ENCODE results near the gene GNAT3. TPM values are rescaled to one million over a fixed set of nuclear protein-coding genes. Genes with fewer than 3 reads are reported as not detected.

The GNAT3 gene
- total RNA-seq (not detected), polyA plus RNA-seq (not detected)
- long read RNA-seq, donor 1: 0 reads
- long read RNA-seq, donor 2: 0 reads
- long read RNA-seq, donor 3: 0 reads
- long read RNA-seq, donor 4: 0 reads

GRCh38 chr7:80511964-80512363 lies at the start of gene GNAT3:
Gene GNAT3 (minus strand): TSS chr7:80512064. CDS start chr7:80511926, 138 bp downstream.
- 96% methylated on average over 3 of the region's 3 CpGs for WGBS
- ATAC-seq: no peak
- H3K9me3 ChIP-seq (ENCODE audit: control insufficient read depth, low read length): no peaks in the 10 kb centered on the region
- no peak within 1 kb of the TSS for H3K27ac ChIP-seq (ENCODE audit: low read length)
- no peak for DNase-seq
- H3K4me3 ChIP-seq (ENCODE audit: low read length): no peak within 1 kb of the TSS
- H3K4me1 ChIP-seq (ENCODE audit: control insufficient read depth, insufficient read depth, low read length): no peaks in the 10 kb centered on the region
- no peaks in the 10 kb centered on the region for H3K27me3 ChIP-seq (ENCODE audit: control insufficient read depth, insufficient read depth)
- intact Hi-C loops (cut with DNase I): no loop called here

- no peak for DNase-seq
- H3K27me3 ChIP-seq (ENCODE audit: control insufficient read depth, insufficient read depth): no peaks in the 10 kb centered on the region
- H3K9me3 ChIP-seq (ENCODE audit: control insufficient read depth, low read length): no peaks in the 10 kb centered on the region
- WGBS: 79% methylated on average over 3 of the region's 3 CpGs
- H3K27ac ChIP-seq (ENCODE audit: low read length): no peak overlapping the region
- no peaks in the 10 kb centered on the region for H3K4me1 ChIP-seq (ENCODE audit: control insufficient read depth, insufficient read depth, low read length)
- no peak overlapping the region for H3K4me3 ChIP-seq (ENCODE audit: low read length)
- intact Hi-C loops (cut with DNase I): no loop called here
- no peak for ATAC-seq
Measured at GRCh38 chr7:80558116-80558515, 46.3 kb upstream of the GNAT3 start.

GRCh38 chr7:80552031-80552694 lies 40.3 kb upstream of the GNAT3 start:
- 69% methylated on average over 1 of the region's 1 CpG for WGBS
- Histone ChIP-seq H3K27me3 (ENCODE audit: control insufficient read depth, insufficient read depth) (no peaks in the 10 kb centered on the region), H3K27ac (ENCODE audit: low read length) (no peak overlapping the region), H3K4me3 (ENCODE audit: low read length) (no peak overlapping the region), H3K4me1 (ENCODE audit: control insufficient read depth, insufficient read depth, low read length) (peaks cover 1% of the 10 kb centered on the region), H3K9me3 (ENCODE audit: control insufficient read depth, low read length) (no peaks in the 10 kb centered on the region)
- ATAC-seq (no peak), DNase-seq (no peak)
- intact Hi-C loops (cut with DNase I): no loop called here

- 93% methylated on average over 2 of the region's 2 CpGs for WGBS
- DNase-seq: no peak
- no peak for ATAC-seq
- intact Hi-C loops (cut with DNase I): no loop called here
- H3K27me3 ChIP-seq (ENCODE audit: control insufficient read depth, insufficient read depth): no peaks in the 10 kb centered on the region
- H3K4me3 ChIP-seq (ENCODE audit: low read length): no peak overlapping the region
- no peaks in the 10 kb centered on the region for H3K9me3 ChIP-seq (ENCODE audit: control insufficient read depth, low read length)
- H3K27ac ChIP-seq (ENCODE audit: low read length): no peak overlapping the region
- H3K4me1 ChIP-seq (ENCODE audit: control insufficient read depth, insufficient read depth, low read length): peaks cover 1% of the 10 kb centered on the region
Measured at GRCh38 chr7:80550005-80550404, 38.1 kb upstream of the GNAT3 start.

- no peak overlapping the region for H3K27ac ChIP-seq (ENCODE audit: low read length)
- peaks cover 1% of the 10 kb centered on the region for H3K4me1 ChIP-seq (ENCODE audit: control insufficient read depth, insufficient read depth, low read length)
- H3K27me3 ChIP-seq (ENCODE audit: control insufficient read depth, insufficient read depth): no peaks in the 10 kb centered on the region
- peak; percentile 52 to 88 for ATAC-seq
- no peak for DNase-seq
- intact Hi-C loops (cut with DNase I): no loop called here
- no peak overlapping the region for H3K4me3 ChIP-seq (ENCODE audit: low read length)
- no peaks in the 10 kb centered on the region for H3K9me3 ChIP-seq (ENCODE audit: control insufficient read depth, low read length)
Measured at GRCh38 chr7:80548840-80549530, 37.1 kb upstream of the GNAT3 start.

- no peaks in the 10 kb centered on the region for H3K27me3 ChIP-seq (ENCODE audit: control insufficient read depth, insufficient read depth)
- WGBS: 42% methylated on average over 1 of the region's 1 CpG
- no peak overlapping the region for H3K4me3 ChIP-seq (ENCODE audit: low read length)
- intact Hi-C loops (cut with DNase I): no loop called here
- DNase-seq (no peak), ATAC-seq (no peak)
- H3K9me3 ChIP-seq (ENCODE audit: control insufficient read depth, low read length): peaks cover 2% of the 10 kb centered on the region
- H3K27ac ChIP-seq (ENCODE audit: low read length): no peak overlapping the region
- H3K4me1 ChIP-seq (ENCODE audit: control insufficient read depth, insufficient read depth, low read length): no peaks in the 10 kb centered on the region
Measured at GRCh38 chr7:80542398-80542797, 30.5 kb upstream of the GNAT3 start.

- Histone ChIP-seq H3K27ac (ENCODE audit: low read length) (no peak overlapping the region), H3K4me1 (ENCODE audit: control insufficient read depth, insufficient read depth, low read length) (no peaks in the 10 kb centered on the region), H3K9me3 (ENCODE audit: control insufficient read depth, low read length) (peaks cover 2% of the 10 kb centered on the region), H3K4me3 (ENCODE audit: low read length) (no peak overlapping the region), H3K27me3 (ENCODE audit: control insufficient read depth, insufficient read depth) (no peaks in the 10 kb centered on the region)
- intact Hi-C loops (cut with DNase I): no loop called here
- ATAC-seq: no peak
- no peak for DNase-seq
- 55% methylated on average over 3 of the region's 3 CpGs for WGBS
Measured at GRCh38 chr7:80540836-80541235, 29.0 kb upstream of the GNAT3 start.

- Histone ChIP-seq H3K4me3 (ENCODE audit: low read length) (no peak overlapping the region), H3K9me3 (ENCODE audit: control insufficient read depth, low read length) (no peaks in the 10 kb centered on the region), H3K27me3 (ENCODE audit: control insufficient read depth, insufficient read depth) (no peaks in the 10 kb centered on the region), H3K27ac (ENCODE audit: low read length) (no peak overlapping the region), H3K4me1 (ENCODE audit: control insufficient read depth, insufficient read depth, low read length) (no peaks in the 10 kb centered on the region)
- ATAC-seq (no peak), DNase-seq (no peak)
- intact Hi-C loops (cut with DNase I): no loop called here
- WGBS: 98% methylated on average over 2 of the region's 2 CpGs
Measured at GRCh38 chr7:80537091-80537490, 25.2 kb upstream of the GNAT3 start.

- no peak for DNase-seq
- Histone ChIP-seq H3K9me3 (ENCODE audit: control insufficient read depth, low read length) (no peaks in the 10 kb centered on the region), H3K27ac (ENCODE audit: low read length) (no peak overlapping the region), H3K4me3 (ENCODE audit: low read length) (no peak overlapping the region), H3K4me1 (ENCODE audit: control insufficient read depth, insufficient read depth, low read length) (no peaks in the 10 kb centered on the region), H3K27me3 (ENCODE audit: control insufficient read depth, insufficient read depth) (no peaks in the 10 kb centered on the region)
- no peak for ATAC-seq
- 85% methylated on average over 2 of the region's 2 CpGs for WGBS
- intact Hi-C loops (cut with DNase I): no loop called here
Measured at GRCh38 chr7:80536426-80536825, 24.6 kb upstream of the GNAT3 start.

GRCh38 chr7:80533287-80533686 lies 21.4 kb upstream of the GNAT3 start:
- 46% methylated on average over 1 of the region's 1 CpG for WGBS

GRCh38 chr7:80532153-80532552 lies 20.3 kb upstream of the GNAT3 start:
- no peak for DNase-seq
- H3K4me1 ChIP-seq (ENCODE audit: control insufficient read depth, insufficient read depth, low read length): no peaks in the 10 kb centered on the region
- no peak overlapping the region for H3K4me3 ChIP-seq (ENCODE audit: low read length)
- no peaks in the 10 kb centered on the region for H3K9me3 ChIP-seq (ENCODE audit: control insufficient read depth, low read length)
- intact Hi-C loops (cut with DNase I): no loop called here
- no peak for ATAC-seq
- no peaks in the 10 kb centered on the region for H3K27me3 ChIP-seq (ENCODE audit: control insufficient read depth, insufficient read depth)
- WGBS: 94% methylated on average over 3 of the region's 3 CpGs
- no peak overlapping the region for H3K27ac ChIP-seq (ENCODE audit: low read length)

More at GRCh38 chr7:80533287-80533686, 21.4 kb upstream of the GNAT3 start:
- ATAC-seq (no peak), DNase-seq (no peak)
- Histone ChIP-seq H3K9me3 (ENCODE audit: control insufficient read depth, low read length) (no peaks in the 10 kb centered on the region), H3K27me3 (ENCODE audit: control insufficient read depth, insufficient read depth) (no peaks in the 10 kb centered on the region), H3K4me1 (ENCODE audit: control insufficient read depth, insufficient read depth, low read length) (no peaks in the 10 kb centered on the region), H3K4me3 (ENCODE audit: low read length) (no peak overlapping the region), H3K27ac (ENCODE audit: low read length) (no peak overlapping the region)
- intact Hi-C loops (cut with DNase I): no loop called here

Measured in right cardiac atrium (tissue), 5 donors.